ENCODE results near the gene PRDM5.

PRDM5 gene

GRCh38 chr4:120815361-120815760 lies 107.2 kb downstream of the PRDM5 start:
- peaks cover 6% of the 10 kb centered on the region for H3K9me3 Mint-ChIP-seq
- H3K27ac Mint-ChIP-seq, result no peak overlapping the region
- no peak overlapping the region for H3K4me3 Mint-ChIP-seq
- TF ChIP-seq CTCF (IDR thresholded peaks at IDR 0.05; ENCODE audit: unreplicated experiment in 3 of 3), result no peak
- no peaks in the 10 kb centered on the region for H3K27me3 Mint-ChIP-seq (ENCODE audit: low read depth)
- H3K36me3 Mint-ChIP-seq (ENCODE audit: low read depth), result peaks cover 9% of the 10 kb centered on the region
- H3K4me1 Mint-ChIP-seq, result no peaks in the 10 kb centered on the region

GRCh38 chr4:120814886-120815285 lies 107.6 kb downstream of the PRDM5 start:
- H3K4me1 Mint-ChIP-seq, result no peaks in the 10 kb centered on the region
- H3K9me3 Mint-ChIP-seq, result peaks cover 9% of the 10 kb centered on the region
- TF ChIP-seq CTCF (IDR thresholded peaks at IDR 0.05; ENCODE audit: unreplicated experiment in 3 of 3), result no peak
- no peaks in the 10 kb centered on the region for H3K27me3 Mint-ChIP-seq (ENCODE audit: low read depth)
- no peak overlapping the region for H3K4me3 Mint-ChIP-seq
- H3K36me3 Mint-ChIP-seq (ENCODE audit: low read depth), result peaks cover 14% of the 10 kb centered on the region
- H3K27ac Mint-ChIP-seq, result no peak overlapping the region

- H3K27me3 Mint-ChIP-seq (ENCODE audit: low read depth), result no peaks in the 10 kb centered on the region
- peaks cover 29% of the 10 kb centered on the region for H3K36me3 Mint-ChIP-seq (ENCODE audit: low read depth)
These were observed 110.3 kb downstream of the PRDM5 start for GRCh38 chr4:120812216-120812615.

GRCh38 chr4:120809518-120809917 lies 113.0 kb downstream of the PRDM5 start:
- peaks cover 32% of the 10 kb centered on the region for H3K9me3 Mint-ChIP-seq
- H3K4me1 Mint-ChIP-seq, result no peaks in the 10 kb centered on the region

More at GRCh38 chr4:120812216-120812615, 110.3 kb downstream of the PRDM5 start:
- Mint-ChIP-seq H3K4me1 (no peaks in the 10 kb centered on the region), H3K27ac (no peak overlapping the region), H3K9me3 (peaks cover 17% of the 10 kb centered on the region), H3K4me3 (no peak overlapping the region)
- no peak for TF ChIP-seq CTCF (IDR thresholded peaks at IDR 0.05; ENCODE audit: unreplicated experiment in 3 of 3)

GRCh38 chr4:120808475-120809141 lies 113.9 kb downstream of the PRDM5 start:
- TF ChIP-seq CTCF (IDR thresholded peaks at IDR 0.05; ENCODE audit: unreplicated experiment in 3 of 3), result no peak
- H3K36me3 Mint-ChIP-seq (ENCODE audit: low read depth), result peaks cover 58% of the 10 kb centered on the region
- H3K27ac Mint-ChIP-seq, result no peak overlapping the region
- H3K4me3 Mint-ChIP-seq, result no peak overlapping the region
- no peaks in the 10 kb centered on the region for H3K27me3 Mint-ChIP-seq (ENCODE audit: low read depth)
- no peaks in the 10 kb centered on the region for H3K4me1 Mint-ChIP-seq
- peaks cover 41% of the 10 kb centered on the region for H3K9me3 Mint-ChIP-seq

More at GRCh38 chr4:120809518-120809917, 113.0 kb downstream of the PRDM5 start:
- TF ChIP-seq CTCF (IDR thresholded peaks at IDR 0.05; ENCODE audit: unreplicated experiment in 3 of 3), result peak in 1 of 3 experiments; percentile 18
- Mint-ChIP-seq H3K27me3 (ENCODE audit: low read depth) (no peaks in the 10 kb centered on the region), H3K4me3 (no peak overlapping the region), H3K27ac (no peak overlapping the region), H3K36me3 (ENCODE audit: low read depth) (peaks cover 53% of the 10 kb centered on the region)

GRCh38 chr4:120801137-120801758 lies 121.3 kb downstream of the PRDM5 start:
- Mint-ChIP-seq H3K9me3 (peaks cover 29% of the 10 kb centered on the region), H3K36me3 (ENCODE audit: low read depth) (peaks cover 34% of the 10 kb centered on the region)

More at GRCh38 chr4:120801137-120801758, 121.3 kb downstream of the PRDM5 start:
- TF ChIP-seq CTCF (IDR thresholded peaks at IDR 0.05; ENCODE audit: unreplicated experiment in 3 of 3), result no peak
- Mint-ChIP-seq H3K4me3 (no peak overlapping the region), H3K27ac (no peak overlapping the region), H3K27me3 (ENCODE audit: low read depth) (no peaks in the 10 kb centered on the region), H3K4me1 (no peaks in the 10 kb centered on the region)

Measured in nephron (organoid).